Endodermal cell (in vitro differentiated cells): ENCODE results near the gene IL3RA. TPM values are rescaled to one million over a fixed set of nuclear protein-coding genes. Genes with fewer than 3 reads are reported as not detected.

Source experiments
- DNase-seq: peaks from one replicate; pipeline ENCODE4 v3.0.0-alpha.2; 2017
- H3K27ac ChIP-seq: 2 replicates; pipeline ENCODE4 v1.5.1; 2013; ENCODE audit warnings: mild to moderate bottlenecking, low read depth, low read length, moderate library complexity
- H3K27me3 ChIP-seq: 2 replicates; pipeline ENCODE4 v1.6.1; 2013; ENCODE audit warnings: mild to moderate bottlenecking, low read length, moderate library complexity; ENCODE audit not compliant: insufficient read depth, control insufficient read depth, poor library complexity, severe bottlenecking
- H3K36me3 ChIP-seq: 2 replicates; pipeline ENCODE4 v1.7.0; 2013; ENCODE audit warnings: mild to moderate bottlenecking, low read length, moderate library complexity; ENCODE audit not compliant: control insufficient read depth, insufficient read depth
- H3K4me1 ChIP-seq: one replicate; pipeline ENCODE4 v1.7.0; 2013; ENCODE audit warnings: low read length; ENCODE audit not compliant: control insufficient read depth, insufficient read depth
- H3K4me3 ChIP-seq: 2 replicates; pipeline ENCODE4 v1.5.1; 2013; ENCODE audit warnings: mild to moderate bottlenecking, low read length, moderate library complexity
- H3K9ac ChIP-seq: 2 replicates; pipeline ENCODE4 v1.6.1; 2013; ENCODE audit warnings: mild to moderate bottlenecking, low read length, moderate library complexity; ENCODE audit not compliant: poor library complexity, severe bottlenecking; ENCODE audit errors: extremely low read depth
- H3K9me3 ChIP-seq: 2 replicates; pipeline ENCODE4 v1.6.1; 2013; ENCODE audit warnings: mild to moderate bottlenecking, low read length, moderate library complexity; ENCODE audit not compliant: control insufficient read depth
- H3K27ac Mint-ChIP-seq: 2 replicates; pipeline ENCODE4 v1.8.0; 2020; ENCODE audit warnings: mixed read lengths
- H3K27me3 Mint-ChIP-seq: 2 replicates; pipeline ENCODE4 v1.8.0; 2021; ENCODE audit warnings: mild to moderate bottlenecking, mixed read lengths; ENCODE audit not compliant: insufficient read depth
- H3K36me3 Mint-ChIP-seq: 2 replicates; pipeline ENCODE4 v1.8.0; 2020; ENCODE audit warnings: low read depth, mixed read lengths
- H3K4me1 Mint-ChIP-seq: 2 replicates; pipeline ENCODE4 v1.8.0; 2020; ENCODE audit warnings: mixed read lengths
- H3K4me3 Mint-ChIP-seq: 2 replicates; pipeline ENCODE4 v1.8.0; 2020; ENCODE audit warnings: mild to moderate bottlenecking, moderate library complexity, mixed read lengths
- H3K9me3 Mint-ChIP-seq: 2 replicates; pipeline ENCODE4 v1.8.0; 2020; ENCODE audit warnings: mild to moderate bottlenecking, mixed read lengths
- WGBS, 2 experiments: methylation state at CpG; one replicate each; pipeline versions ENCODE4 v1.1.5 to v1.1.7; 2013; ENCODE audit warnings: missing lambda C conversion rate in 2 of 2, mixed read lengths in 1 of 2; ENCODE audit not compliant: insufficient coverage in 1 of 2, insufficient read length in 1 of 2; 5-methylcytosine and 5-hydroxymethylcytosine counted together
- total RNA-seq, 2 donors: library from RNA; stranded (reverse); fragmentation: NEBNext Ultra II Directional in 1 of 2; extraction: Animal tissue kit (Norgen Biotek cat#: 25700) in 1 of 2; gene quantifications; 2 replicates in 1 of 2; 3 replicates in 1 of 2; pipeline ENCODE4 v1.2.1, GENCODE V29; 2021
- TF ChIP-seq, protein P1 (sequence below): fragments of 200-600 bp; sonication (generic); conservative IDR thresholded peaks from 2 replicates; pipeline ENCODE4 v1.5.0; 2021; ENCODE audit warnings: antibody characterized with exemption, mild to moderate bottlenecking

Gene IL3RA
- total RNA-seq, 2 donors from 2014 or later: not detected

- TF ChIP-seq, protein P1, sequence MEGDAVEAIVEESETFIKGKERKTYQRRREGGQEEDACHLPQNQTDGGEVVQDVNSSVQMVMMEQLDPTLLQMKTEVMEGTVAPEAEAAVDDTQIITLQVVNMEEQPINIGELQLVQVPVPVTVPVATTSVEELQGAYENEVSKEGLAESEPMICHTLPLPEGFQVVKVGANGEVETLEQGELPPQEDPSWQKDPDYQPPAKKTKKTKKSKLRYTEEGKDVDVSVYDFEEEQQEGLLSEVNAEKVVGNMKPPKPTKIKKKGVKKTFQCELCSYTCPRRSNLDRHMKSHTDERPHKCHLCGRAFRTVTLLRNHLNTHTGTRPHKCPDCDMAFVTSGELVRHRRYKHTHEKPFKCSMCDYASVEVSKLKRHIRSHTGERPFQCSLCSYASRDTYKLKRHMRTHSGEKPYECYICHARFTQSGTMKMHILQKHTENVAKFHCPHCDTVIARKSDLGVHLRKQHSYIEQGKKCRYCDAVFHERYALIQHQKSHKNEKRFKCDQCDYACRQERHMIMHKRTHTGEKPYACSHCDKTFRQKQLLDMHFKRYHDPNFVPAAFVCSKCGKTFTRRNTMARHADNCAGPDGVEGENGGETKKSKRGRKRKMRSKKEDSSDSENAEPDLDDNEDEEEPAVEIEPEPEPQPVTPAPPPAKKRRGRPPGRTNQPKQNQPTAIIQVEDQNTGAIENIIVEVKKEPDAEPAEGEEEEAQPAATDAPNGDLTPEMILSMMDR: no peak
- WGBS, 2 experiments: 95 to 96% methylated on average over 16 to 29 of the region's 29 CpGs
- Histone ChIP-seq H3K27ac (no peak overlapping the region), H3K4me3 (no peak overlapping the region), H3K27me3 (no peaks in the 10 kb centered on the region), H3K9ac (no peak overlapping the region), H3K4me1 (no peaks in the 10 kb centered on the region), H3K36me3 (peaks cover 37% of the 10 kb centered on the region), H3K9me3 (no peaks in the 10 kb centered on the region)
- Mint-ChIP-seq H3K27ac (no peak overlapping the region), H3K4me1 (peaks cover 7% of the 10 kb centered on the region), H3K36me3 (peaks cover 42% of the 10 kb centered on the region), H3K9me3 (no peaks in the 10 kb centered on the region), H3K27me3 (no peaks in the 10 kb centered on the region), H3K4me3 (no peak overlapping the region)
- no peak for DNase-seq
These were observed 61.1 kb downstream of the IL3RA start for GRCh38 chrX:1397441-1398270.

DNA sequence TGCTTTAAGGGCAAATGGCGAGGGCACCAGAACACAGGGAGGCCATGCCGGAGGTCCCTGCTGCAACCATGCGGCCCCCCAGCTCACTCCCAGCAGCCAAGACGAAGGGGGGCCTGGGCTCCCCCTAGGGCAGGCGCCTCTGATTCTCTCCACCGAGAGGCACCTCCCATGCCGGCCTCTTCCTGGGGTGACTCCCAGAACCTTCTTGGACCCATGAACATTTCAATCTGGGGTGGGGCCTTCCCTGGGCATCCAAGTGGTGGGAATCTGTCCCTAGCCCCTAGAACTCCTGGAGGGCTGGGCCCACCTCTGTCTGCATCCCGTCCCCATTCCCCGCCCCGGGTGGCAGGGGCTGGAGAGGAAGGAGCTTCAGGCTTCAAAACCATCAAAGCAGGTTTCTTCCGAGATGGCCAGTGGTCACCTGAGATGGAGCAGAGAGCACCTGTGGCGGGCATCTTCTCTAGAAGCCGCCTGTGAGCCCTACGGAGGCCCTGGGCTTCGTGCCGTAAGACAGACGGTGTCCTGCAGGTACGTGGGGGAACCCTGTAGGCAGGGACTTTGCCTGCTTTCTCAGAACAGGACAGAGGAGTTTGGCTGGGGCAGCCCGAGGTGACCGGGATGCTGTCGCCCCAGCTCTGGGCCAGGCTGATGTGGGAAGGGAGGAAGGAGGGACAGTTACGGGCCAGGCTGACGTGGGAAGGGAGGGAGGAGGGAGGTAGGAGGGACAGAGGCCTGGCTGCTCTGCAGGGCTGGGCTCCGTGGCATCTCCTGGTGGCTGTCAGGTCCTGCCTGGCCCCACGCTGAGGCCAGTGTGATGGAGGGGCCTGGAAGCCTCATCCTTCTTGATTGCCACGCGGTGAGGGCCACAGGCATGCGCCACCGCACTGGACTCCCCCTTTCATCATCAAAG is 62.1 kb downstream of the IL3RA start:
- no peak overlapping the region for H3K27ac ChIP-seq
- peaks cover 45% of the 10 kb centered on the region for H3K36me3 ChIP-seq
- H3K9ac ChIP-seq: no peak overlapping the region
- no peaks in the 10 kb centered on the region for H3K4me1 ChIP-seq
- H3K4me3 ChIP-seq: no peak overlapping the region
- Mint-ChIP-seq H3K9me3 (no peaks in the 10 kb centered on the region), H3K36me3 (peaks cover 42% of the 10 kb centered on the region), H3K27me3 (no peaks in the 10 kb centered on the region), H3K27ac (no peak overlapping the region), H3K4me3 (no peak overlapping the region), H3K4me1 (peaks cover 7% of the 10 kb centered on the region)
- DNase-seq: no peak
- H3K9me3 ChIP-seq: no peaks in the 10 kb centered on the region
- H3K27me3 ChIP-seq: no peaks in the 10 kb centered on the region
- WGBS, 2 experiments: 93 to 96% methylated on average over 5 to 29 of the region's 29 CpGs
- TF ChIP-seq, protein P1: no peak

DNA sequence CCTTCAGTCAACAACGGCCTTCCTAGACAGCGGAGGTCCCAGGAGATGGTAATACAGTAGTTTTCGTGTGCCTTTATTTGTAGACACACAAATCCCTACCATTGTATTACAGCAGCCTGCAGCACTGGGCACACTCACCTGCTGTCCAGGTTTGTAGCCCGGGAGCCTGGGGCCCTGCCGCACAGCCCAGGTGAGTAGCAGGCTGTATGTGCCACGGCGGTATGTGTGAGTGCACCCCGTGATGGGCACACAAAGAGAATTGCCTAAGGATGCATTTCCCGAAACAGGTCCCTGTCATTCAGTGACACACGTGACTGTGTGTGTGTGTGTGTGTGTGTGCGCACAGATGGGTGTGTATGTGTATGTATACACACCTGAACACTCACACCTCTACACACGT is 63.5 kb downstream of the IL3RA start:
- Mint-ChIP-seq H3K4me1 (peaks cover 7% of the 10 kb centered on the region), H3K9me3 (no peaks in the 10 kb centered on the region), H3K27ac (no peak overlapping the region), H3K27me3 (no peaks in the 10 kb centered on the region), H3K36me3 (peaks cover 42% of the 10 kb centered on the region), H3K4me3 (no peak overlapping the region)
- WGBS, 2 experiments: 69 to 98% methylated on average over 2 to 9 of the region's 12 CpGs
- Histone ChIP-seq H3K27me3 (no peaks in the 10 kb centered on the region), H3K9me3 (no peaks in the 10 kb centered on the region), H3K9ac (no peak overlapping the region), H3K27ac (no peak overlapping the region), H3K4me3 (no peak overlapping the region), H3K4me1 (no peaks in the 10 kb centered on the region), H3K36me3 (peaks cover 58% of the 10 kb centered on the region)
- DNase-seq: no peak
- TF ChIP-seq, protein P1: no peak
